Measurements from ENCODE around the gene FBRSL1. TPM values are rescaled to one million over a fixed set of nuclear protein-coding genes. Genes with fewer than 3 reads are reported as not detected.

The FBRSL1 gene
- total and polyA plus RNA-seq, 2 donors (not counting 3 experiments of a cell fraction or from before 2014, with no cell fraction given): 19.3 to 79.8 TPM

GRCh38 chr12:132541996-132542395, 52.0 kb downstream of the FBRSL1 start:
- Histone ChIP-seq H2AFZ (ENCODE audit: low read depth, low read length) (no peak overlapping the region), H3K27ac (ENCODE audit: insufficient read depth, low read depth, low read length) (no peak overlapping the region), H4K20me1 (replicated peaks; ENCODE audit: control insufficient read depth, extremely low read depth, insufficient read depth, low read length) (no peaks in the 10 kb centered on the region), H3K9me1 (replicated peaks; ENCODE audit: control insufficient read depth, extremely low read depth, insufficient read depth, low read length) (no peaks in the 10 kb centered on the region), H3K4me3 (replicated peaks in 1 of 3; ENCODE audit: insufficient read depth in 1 of 3, low read depth in 1 of 3, low read length in 3 of 3) (no peak overlapping the region), H3K4me2 (ENCODE audit: insufficient read depth, low read length) (no peak overlapping the region), H3K27me3 (ENCODE audit: control insufficient read depth in 2 of 2, insufficient read depth in 2 of 2, low read length in 2 of 2) (no peaks in the 10 kb centered on the region), H3K36me3 (ENCODE audit: control insufficient read depth in 2 of 2, extremely low read depth in 1 of 2, insufficient read depth in 2 of 2, low read length in 2 of 2) (no peaks in the 10 kb centered on the region), H3K79me2 (ENCODE audit: control insufficient read depth, insufficient read depth, low read length) (no peaks in the 10 kb centered on the region), H3K9me3 (replicated peaks; ENCODE audit: control insufficient read depth, insufficient read depth, low read length) (no peaks in the 10 kb centered on the region), H3K4me1 (ENCODE audit: control insufficient read depth, extremely low read depth, insufficient read depth, low read length) (no peaks in the 10 kb centered on the region), H3K9ac (replicated peaks; ENCODE audit: extremely low read depth, insufficient read depth, low read length) (no peak overlapping the region)
- FAIRE-seq (no peak), DNase-seq (ENCODE audit: low read depth, low spot score) (no peak)
- TF ChIP-seq MAX (IDR thresholded peaks at IDR 0.05; ENCODE audit: insufficient read depth, insufficient read length): no peak
- TF ChIP-seq MYC (IDR thresholded peaks at IDR 0.05; ENCODE audit: low read depth, low read length): no peak
- TF ChIP-seq GATA2 (IDR thresholded peaks at IDR 0.05; ENCODE audit: insufficient read depth, insufficient read length, low read depth, low read length): no peak
- no peak for TF ChIP-seq JUN (IDR thresholded peaks at IDR 0.05; ENCODE audit: borderline replicate concordance, insufficient read depth, insufficient read length, low read depth)
- TF ChIP-seq POLR2A (IDR thresholded peaks at IDR 0.05; ENCODE audit: low read depth, low read length): no peak
- no peak for TF ChIP-seq EZH2 (IDR thresholded peaks at IDR 0.05; ENCODE audit: borderline replicate concordance, low read depth, low read length, severe bottlenecking)
- no peak for TF ChIP-seq CTCF (IDR thresholded peaks at IDR 0.05; ENCODE audit: extremely low read depth in 1 of 2, insufficient read depth in 1 of 2, low read depth in 1 of 2, low read length in 2 of 2)
- ChIA-PET CTCF (no interaction called here), POLR2A (no interaction called here)
- intact Hi-C loops (cut with micrococcal nuclease): no loop called here
- dilution Hi-C loops (cut with MboI; ENCODE audit: extremely low pct_ligation_motif_present, low sequenced_read_pairs): no loop called here
- BruUV-seq (replicated peaks): no TSS peak
